Fibroblast of mammary gland (primary cell): ENCODE measurements around the gene LAMA5.

Experiments
- DNase-seq: peaks from one replicate; pipeline ENCODE4 v3.0.0-alpha.2; 2010; ENCODE audit warnings: low read depth
- H3K4me3 ChIP-seq: 2 replicates; pipeline ENCODE4 v1.5.1; 2011; ENCODE audit warnings: low read depth, mild to moderate bottlenecking, low read length, moderate library complexity; ENCODE audit not compliant: control insufficient read depth
- TF ChIP-seq, protein P1 (sequence below): conservative IDR thresholded peaks from 2 replicates; pipeline ENCODE4 v1.5.1; 2011; ENCODE audit warnings: low read depth, low read length, inconsistent platforms; ENCODE audit not compliant: control insufficient read depth, insufficient read depth

Gene LAMA5

DNA sequence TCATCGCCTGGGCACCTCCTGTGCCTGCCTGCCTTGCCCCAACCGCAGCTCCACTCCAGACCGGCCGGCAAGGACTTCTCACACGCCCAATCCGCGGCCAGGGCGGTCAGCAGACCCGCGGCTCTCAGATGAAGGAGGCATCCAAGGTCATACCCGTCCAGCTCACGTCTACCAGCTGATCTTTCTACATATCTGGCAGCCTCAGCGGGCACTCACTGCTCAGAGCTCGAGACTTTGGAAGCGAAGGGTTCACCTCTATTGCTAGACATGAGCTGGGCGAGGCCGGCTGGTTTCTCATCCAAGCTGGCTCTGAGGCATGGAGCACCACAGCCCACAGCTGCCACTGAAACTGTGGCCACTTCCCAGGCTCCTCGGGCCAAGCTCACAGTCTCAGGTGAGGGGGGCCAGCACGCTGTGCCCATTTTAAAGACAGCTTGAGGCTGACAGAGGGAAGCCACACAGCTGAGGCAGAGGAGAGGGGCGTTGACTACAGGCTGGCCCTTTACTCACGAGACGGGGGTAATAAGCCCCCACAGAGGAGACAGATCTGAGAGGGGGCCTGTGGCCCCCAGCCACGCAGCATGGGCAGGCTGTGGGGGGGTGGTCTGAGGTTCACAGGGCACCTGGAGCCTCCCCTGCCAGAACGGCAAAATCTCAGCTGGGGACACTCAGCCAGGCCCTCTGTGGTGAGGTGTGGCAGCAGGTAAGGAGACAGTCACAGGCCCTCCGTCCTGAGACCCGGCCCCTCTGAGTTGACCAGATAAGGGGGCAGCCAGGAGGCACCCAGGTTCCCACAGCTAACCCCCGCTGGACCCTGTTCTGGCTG is 2.0 kb downstream of the LAMA5 start:
- no peak overlapping the region for H3K4me3 ChIP-seq
- DNase-seq: no peak
- TF ChIP-seq, protein P1, sequence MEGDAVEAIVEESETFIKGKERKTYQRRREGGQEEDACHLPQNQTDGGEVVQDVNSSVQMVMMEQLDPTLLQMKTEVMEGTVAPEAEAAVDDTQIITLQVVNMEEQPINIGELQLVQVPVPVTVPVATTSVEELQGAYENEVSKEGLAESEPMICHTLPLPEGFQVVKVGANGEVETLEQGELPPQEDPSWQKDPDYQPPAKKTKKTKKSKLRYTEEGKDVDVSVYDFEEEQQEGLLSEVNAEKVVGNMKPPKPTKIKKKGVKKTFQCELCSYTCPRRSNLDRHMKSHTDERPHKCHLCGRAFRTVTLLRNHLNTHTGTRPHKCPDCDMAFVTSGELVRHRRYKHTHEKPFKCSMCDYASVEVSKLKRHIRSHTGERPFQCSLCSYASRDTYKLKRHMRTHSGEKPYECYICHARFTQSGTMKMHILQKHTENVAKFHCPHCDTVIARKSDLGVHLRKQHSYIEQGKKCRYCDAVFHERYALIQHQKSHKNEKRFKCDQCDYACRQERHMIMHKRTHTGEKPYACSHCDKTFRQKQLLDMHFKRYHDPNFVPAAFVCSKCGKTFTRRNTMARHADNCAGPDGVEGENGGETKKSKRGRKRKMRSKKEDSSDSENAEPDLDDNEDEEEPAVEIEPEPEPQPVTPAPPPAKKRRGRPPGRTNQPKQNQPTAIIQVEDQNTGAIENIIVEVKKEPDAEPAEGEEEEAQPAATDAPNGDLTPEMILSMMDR: no peak

DNA sequence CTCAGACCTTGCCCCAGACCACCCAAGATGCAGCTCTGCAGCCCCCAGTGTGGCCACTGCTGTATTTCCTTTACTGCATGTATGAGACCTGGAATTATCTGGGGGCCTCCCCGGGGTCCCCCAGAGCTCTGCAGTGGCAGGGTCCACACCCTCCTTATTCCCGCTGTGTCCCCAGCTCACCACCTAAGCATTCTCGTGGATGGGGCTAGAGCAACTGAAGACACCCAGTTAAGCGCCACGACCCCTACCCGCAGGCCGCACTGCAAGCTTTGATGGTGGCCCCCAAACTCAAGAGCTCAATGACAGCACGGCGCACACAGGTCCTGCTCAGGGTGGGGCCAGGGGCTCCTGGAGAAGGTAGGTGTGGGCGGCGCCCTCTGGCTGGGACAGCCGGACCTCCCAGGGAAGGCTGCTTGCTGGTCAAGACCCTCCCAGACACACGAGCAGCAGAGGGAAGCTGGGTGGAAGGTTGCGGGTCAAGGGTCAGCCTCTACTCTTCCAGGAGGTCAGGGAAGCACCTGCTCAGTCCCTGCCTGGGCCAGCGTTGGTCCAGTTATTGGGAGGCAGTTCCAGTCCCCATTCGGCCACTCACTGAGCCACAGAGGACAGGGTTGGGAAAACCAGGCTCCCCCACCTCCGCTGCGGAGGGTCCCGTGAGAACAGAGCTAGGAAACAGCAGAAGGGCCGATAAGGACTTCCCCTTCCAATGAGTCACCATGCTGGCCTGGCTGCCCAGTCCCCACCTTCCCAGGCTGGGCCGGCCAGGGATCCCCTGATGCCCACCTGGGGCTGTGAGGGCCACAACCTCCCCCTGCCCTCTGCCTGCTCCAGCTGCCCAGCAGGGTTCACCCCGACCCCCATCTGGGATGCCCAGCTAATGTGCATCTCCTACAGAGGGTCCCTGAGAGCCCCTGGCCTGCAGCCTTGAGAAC is 2.9 kb downstream of the LAMA5 start:
- TF ChIP-seq, protein P1: no peak
- no peak overlapping the region for H3K4me3 ChIP-seq
- DNase-seq: no peak

DNA sequence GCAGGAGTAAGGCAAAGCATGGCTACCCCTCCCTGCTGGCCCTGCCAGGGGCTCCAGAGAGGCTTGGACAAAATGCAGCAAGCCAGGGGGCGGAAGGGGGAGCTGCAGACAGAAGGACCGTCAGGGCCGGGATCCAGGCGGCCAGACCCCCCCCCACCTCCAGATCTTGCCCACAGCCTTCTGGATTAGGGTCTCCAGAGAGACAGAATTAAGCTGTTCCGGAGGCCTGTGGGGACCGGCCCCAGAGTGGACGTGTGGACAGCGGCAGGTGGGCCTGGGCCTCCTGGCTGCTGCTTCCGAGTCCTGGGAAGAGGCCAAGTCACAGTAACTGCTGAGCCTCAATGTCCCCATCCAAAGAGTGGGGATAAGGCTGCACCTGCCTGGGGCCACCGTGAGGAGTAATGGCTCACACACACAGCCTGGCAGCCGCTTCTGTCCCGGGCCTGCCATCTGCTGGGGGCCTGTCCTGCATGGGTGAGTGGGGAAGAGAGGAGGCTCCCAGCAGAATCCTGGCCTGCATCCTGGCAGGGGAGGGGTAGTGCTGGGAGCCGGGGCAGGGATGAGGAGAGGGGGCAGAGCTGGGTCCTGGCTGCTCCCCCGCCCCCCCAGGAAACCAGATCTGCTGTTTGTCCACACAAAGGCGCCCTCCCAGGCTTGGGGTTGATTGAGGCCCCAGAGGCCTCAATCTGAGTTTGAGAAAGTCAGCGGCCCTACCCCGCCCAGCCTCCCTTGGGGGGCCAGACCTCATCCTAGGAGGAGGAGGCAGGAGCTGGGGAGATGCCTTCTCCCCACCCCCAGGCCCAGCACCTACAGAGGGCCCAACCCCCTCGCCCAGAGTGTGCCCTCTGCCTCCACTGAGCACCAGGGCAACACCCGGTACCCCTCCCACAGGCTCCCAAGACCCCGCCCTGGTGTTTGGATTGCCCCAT is 3.9 kb downstream of the LAMA5 start:
- TF ChIP-seq, protein P1: no peak
- no peak for DNase-seq
- no peak overlapping the region for H3K4me3 ChIP-seq

DNA sequence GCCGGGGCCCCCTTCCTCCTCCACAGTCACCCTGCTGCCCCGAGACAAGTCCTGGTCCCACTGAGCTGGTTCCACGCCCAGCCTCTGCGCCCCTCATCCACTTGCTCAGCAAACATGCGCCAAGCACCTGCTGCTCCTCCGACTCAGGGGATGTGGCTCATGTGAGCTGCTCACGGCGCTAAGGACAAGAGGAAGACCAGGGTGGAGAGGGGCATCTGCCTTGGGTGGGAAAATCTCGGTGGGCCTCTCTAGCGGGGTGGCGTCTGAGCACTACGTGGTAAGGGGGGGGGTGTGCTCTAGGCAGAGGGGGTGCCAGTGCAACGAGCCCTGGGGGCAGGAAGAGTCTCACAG is 4.5 kb downstream of the LAMA5 start:
- no peak for DNase-seq
- TF ChIP-seq, protein P1: no peak
- no peak overlapping the region for H3K4me3 ChIP-seq

DNA sequence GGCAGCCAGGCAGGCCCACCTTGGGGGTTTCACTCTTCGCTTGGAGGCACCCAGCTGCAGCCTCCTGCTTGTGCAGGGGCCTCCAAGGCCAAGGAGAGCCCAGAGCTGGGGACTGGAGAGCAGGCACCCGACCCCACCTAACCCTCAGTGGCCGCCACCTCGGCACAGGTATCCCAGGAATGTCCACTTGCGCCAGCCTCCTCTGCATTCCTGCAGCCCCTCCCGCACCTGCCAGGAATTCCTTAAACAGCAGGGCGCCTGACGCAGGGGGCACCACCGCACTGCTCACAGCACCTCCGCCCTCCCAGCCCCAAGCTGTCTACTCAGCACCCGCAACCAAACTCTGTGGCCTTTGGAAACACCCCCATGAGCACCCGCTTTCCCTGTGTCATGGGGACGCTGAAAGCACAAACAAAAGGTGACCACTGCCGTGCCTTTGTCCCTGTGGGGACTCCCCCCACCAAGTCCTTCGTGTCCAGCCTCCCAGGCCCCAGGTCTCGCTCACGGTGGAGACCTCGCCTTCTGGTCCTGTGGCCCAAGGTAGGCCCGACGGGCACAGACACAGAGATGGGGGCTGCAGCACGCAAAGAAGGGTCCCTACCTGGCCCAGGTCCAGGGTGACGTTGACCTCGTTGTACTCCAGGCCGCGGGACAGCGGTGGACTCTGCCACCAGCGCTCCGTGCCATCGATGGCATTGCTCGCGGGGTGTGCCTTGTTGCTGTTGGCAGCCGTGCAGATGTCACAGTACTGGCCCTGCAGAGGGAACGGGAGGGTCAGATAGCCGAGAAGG is 5.1 kb downstream of the LAMA5 start:
- DNase-seq: no peak
- no peak overlapping the region for H3K4me3 ChIP-seq
- TF ChIP-seq, protein P1: no peak
